Measurements from ENCODE around the gene DDR2.

DDR2 gene

DNA sequence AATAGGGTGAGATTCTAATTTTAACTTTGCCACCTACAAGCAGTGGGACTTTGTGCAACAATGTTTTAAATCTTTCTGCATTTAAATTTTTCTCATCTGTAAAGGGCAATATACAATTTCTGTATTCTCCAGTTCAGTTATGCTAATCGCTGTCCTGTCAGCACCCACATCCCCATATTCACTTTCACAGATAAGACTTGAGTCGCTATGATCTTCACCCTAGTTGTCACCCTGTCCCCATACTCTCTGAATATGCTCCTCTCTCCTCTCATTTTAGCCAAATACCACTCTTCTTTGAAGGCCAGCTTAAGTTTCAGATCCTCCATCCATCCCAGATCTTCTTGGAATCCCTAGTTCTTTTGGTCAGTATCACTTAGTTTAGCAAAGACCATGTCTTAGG, 8.8 kb downstream of the DDR2 start:
- DNase-seq (ENCODE audit: low spot score): no peak
- no peak overlapping the region for H3K27ac Mint-ChIP-seq
- H3K4me1 Mint-ChIP-seq (ENCODE audit: low read depth): no peaks in the 10 kb centered on the region
- H3K9me3 Mint-ChIP-seq: no peaks in the 10 kb centered on the region
- H3K27me3 Mint-ChIP-seq (ENCODE audit: low read depth): peaks cover 5% of the 10 kb centered on the region
- H3K36me3 Mint-ChIP-seq (ENCODE audit: low read depth): no peaks in the 10 kb centered on the region
- H3K4me3 Mint-ChIP-seq: no peak overlapping the region

DNA sequence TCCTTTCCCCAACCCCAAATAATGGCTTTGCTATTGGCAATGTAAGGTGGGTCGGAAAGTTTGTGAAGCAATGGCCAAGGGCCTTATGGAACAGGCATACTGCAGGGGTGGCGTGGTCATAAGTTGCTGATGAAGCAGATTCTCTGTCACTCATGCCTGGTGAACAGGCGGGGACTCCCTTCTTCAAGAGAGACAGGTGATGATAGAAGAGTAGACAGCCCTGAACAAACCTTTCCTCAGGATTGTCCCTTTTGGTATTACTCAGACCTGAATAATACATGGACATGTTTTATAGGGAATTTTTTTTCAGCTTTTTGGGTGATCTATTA, 12.7 kb downstream of the DDR2 start:
- H3K9me3 Mint-ChIP-seq: no peaks in the 10 kb centered on the region
- H3K36me3 Mint-ChIP-seq (ENCODE audit: low read depth): no peaks in the 10 kb centered on the region
- no peak overlapping the region for H3K4me3 Mint-ChIP-seq
- peaks cover 3% of the 10 kb centered on the region for H3K27me3 Mint-ChIP-seq (ENCODE audit: low read depth)
- no peak overlapping the region for H3K27ac Mint-ChIP-seq
- H3K4me1 Mint-ChIP-seq (ENCODE audit: low read depth): no peaks in the 10 kb centered on the region
- DNase-seq (ENCODE audit: low spot score): no peak

DNA sequence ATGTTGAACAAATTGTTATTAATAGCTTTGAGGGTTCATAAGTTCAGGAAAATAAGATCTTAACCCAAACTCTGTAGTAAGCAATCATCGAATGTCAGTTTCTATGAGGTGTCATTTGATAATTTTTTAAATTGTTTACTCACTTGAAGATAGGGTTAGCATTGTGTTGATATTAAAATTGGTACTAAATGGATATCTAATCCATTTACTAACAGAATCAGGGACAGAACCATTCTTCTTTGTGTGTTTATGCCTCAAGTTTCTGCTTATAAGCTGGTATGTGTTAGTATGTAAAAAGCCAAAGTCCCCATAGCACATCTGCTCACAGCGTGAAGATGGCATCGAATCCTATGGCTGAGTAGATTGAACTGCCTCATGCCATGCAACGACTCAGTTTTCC, 13.4 kb downstream of the DDR2 start:
- Mint-ChIP-seq H3K27me3 (ENCODE audit: low read depth) (peaks cover 3% of the 10 kb centered on the region), H3K4me1 (ENCODE audit: low read depth) (no peaks in the 10 kb centered on the region), H3K36me3 (ENCODE audit: low read depth) (no peaks in the 10 kb centered on the region), H3K27ac (no peak overlapping the region), H3K4me3 (no peak overlapping the region), H3K9me3 (no peaks in the 10 kb centered on the region)
- DNase-seq (ENCODE audit: low spot score): no peak

DNA sequence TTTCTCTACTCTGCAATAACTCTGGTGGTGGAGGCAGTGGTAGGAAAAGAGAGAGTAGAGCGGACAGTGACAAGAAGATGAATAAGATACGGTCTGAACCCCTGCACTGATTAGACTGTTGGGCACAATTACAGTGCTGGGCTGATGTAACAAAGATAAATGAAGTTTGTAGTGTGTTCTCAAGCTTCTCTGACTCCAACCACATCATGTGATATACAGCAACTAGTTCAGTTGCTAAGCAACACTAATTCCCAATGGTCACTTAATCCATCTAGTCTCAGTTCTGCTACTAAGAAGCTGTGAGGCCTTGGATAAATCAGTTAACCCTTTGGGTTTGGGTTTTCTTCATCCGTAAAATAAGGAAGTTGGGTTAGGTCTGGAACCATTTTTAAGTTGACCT, 17.3 kb downstream of the DDR2 start:
- no peaks in the 10 kb centered on the region for H3K4me1 Mint-ChIP-seq (ENCODE audit: low read depth)
- H3K4me3 Mint-ChIP-seq: no peak overlapping the region
- no peaks in the 10 kb centered on the region for H3K9me3 Mint-ChIP-seq
- H3K27me3 Mint-ChIP-seq (ENCODE audit: low read depth): peaks cover 6% of the 10 kb centered on the region
- no peak for DNase-seq (ENCODE audit: low spot score)
- no peaks in the 10 kb centered on the region for H3K36me3 Mint-ChIP-seq (ENCODE audit: low read depth)
- no peak overlapping the region for H3K27ac Mint-ChIP-seq

DNA sequence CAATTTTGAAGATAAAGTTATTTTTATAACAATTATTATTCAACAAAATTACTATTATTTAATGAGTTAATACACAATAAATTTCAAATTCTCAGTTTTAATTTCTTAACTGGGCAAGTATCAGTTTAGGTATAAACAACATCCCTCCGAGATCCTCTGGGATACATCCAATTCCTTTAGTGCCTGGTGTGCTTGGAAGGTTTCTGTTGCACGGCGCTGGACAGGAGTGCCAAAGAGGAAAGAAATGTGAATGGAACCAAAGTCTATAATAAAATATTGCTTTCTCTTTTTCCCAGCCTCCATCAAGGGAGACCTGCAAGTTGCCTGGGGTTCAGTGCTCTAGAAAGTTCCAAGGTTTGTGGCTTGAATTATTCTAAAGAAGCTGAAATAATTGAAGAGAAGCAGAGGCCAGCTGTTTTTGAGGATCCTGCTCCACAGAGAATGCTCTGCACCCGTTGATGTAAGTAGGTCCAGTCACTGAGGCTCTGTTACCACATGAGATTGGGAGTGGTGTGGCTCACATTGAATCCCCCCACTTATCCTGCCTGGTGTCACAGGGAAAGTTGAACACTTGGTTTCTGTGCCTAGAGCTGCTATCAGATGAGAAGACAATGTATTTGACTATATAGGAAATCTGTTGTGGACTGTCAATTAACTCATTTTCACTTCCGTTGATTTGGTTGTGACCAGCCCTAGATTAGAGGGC, 22.8 kb downstream of the DDR2 start:
- no peaks in the 10 kb centered on the region for H3K4me1 Mint-ChIP-seq (ENCODE audit: low read depth)

DNA sequence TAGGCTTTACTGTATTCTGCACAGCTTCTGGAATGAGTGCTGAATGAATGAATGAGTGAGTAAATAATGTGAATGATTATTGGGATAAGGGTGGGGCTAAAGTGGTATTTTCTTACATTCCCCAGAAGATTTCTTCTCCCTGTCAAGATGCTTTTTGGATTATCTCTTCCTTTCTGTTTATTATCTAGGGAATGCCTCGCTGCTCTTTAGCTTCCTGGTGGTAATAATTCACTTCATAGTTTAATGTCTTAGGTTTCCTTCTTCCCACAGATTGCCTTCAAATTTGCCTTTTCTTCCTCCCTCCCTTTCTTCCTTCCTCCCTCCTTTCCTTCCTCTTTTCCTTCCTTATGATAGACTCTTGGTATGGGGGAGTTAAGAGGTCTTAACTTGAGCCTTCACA, 24.0 kb downstream of the DDR2 start:
- Mint-ChIP-seq H3K27ac (no peak overlapping the region), H3K36me3 (ENCODE audit: low read depth) (no peaks in the 10 kb centered on the region), H3K4me3 (no peak overlapping the region), H3K9me3 (no peaks in the 10 kb centered on the region), H3K27me3 (ENCODE audit: low read depth) (peaks cover 9% of the 10 kb centered on the region), H3K4me1 (ENCODE audit: low read depth) (no peaks in the 10 kb centered on the region)
- no peak for DNase-seq (ENCODE audit: low spot score)

More for the DNA sequence above, 22.8 kb downstream of the DDR2 start:
- Mint-ChIP-seq H3K4me3 (no peak overlapping the region), H3K27ac (no peak overlapping the region), H3K27me3 (ENCODE audit: low read depth) (peaks cover 10% of the 10 kb centered on the region), H3K36me3 (ENCODE audit: low read depth) (no peaks in the 10 kb centered on the region), H3K9me3 (no peaks in the 10 kb centered on the region)
- no peak for DNase-seq (ENCODE audit: low spot score)

DNA sequence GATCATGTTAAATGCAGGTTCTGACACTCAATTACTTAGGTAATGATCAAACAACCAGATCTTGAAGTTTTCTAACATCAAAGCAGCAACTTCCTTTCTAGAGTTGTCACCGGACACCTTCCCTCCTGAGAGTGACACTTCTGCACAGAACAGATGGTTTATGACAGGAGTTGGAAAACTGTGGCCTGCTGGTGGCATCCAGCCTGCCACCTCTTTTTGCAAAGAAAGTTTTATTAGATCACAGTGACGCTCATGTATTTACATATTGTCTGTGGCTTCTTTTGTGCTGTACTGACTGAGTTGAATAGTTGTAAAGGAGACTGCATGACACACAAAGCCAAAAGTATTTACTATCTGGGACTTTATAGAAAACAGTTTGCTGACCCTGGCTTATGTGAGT, 28.3 kb downstream of the DDR2 start:
- H3K4me3 Mint-ChIP-seq: no peak overlapping the region
- no peaks in the 10 kb centered on the region for H3K36me3 Mint-ChIP-seq (ENCODE audit: low read depth)
- H3K27me3 Mint-ChIP-seq (ENCODE audit: low read depth): peaks cover 12% of the 10 kb centered on the region
- no peak for DNase-seq (ENCODE audit: low spot score)
- no peaks in the 10 kb centered on the region for H3K4me1 Mint-ChIP-seq (ENCODE audit: low read depth)
- H3K27ac Mint-ChIP-seq: no peak overlapping the region
- H3K9me3 Mint-ChIP-seq: no peaks in the 10 kb centered on the region

DNA sequence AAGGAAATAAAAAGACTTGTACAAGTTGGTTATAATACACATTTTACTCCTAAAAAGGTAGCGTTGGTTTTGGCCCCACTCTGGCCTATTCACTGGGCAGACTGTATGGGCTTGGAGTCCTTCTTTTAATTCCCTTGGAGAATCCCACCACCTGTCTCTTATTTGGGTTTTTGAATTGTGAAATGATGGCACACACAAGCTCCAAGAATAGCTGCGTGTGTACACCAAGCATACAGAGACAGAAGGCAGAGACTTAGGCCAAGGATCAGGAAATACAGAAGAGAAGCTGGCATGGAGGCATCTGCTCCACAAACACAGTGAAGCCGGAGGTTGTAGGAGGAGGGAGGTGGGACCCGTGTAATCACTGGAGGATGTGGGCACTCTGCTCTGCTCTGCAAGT, 29.1 kb downstream of the DDR2 start:
- Mint-ChIP-seq H3K27me3 (ENCODE audit: low read depth) (peaks cover 15% of the 10 kb centered on the region), H3K4me3 (no peak overlapping the region), H3K4me1 (ENCODE audit: low read depth) (no peaks in the 10 kb centered on the region), H3K27ac (no peak overlapping the region), H3K36me3 (ENCODE audit: low read depth) (no peaks in the 10 kb centered on the region), H3K9me3 (no peaks in the 10 kb centered on the region)
- DNase-seq (ENCODE audit: low spot score): no peak

DNA sequence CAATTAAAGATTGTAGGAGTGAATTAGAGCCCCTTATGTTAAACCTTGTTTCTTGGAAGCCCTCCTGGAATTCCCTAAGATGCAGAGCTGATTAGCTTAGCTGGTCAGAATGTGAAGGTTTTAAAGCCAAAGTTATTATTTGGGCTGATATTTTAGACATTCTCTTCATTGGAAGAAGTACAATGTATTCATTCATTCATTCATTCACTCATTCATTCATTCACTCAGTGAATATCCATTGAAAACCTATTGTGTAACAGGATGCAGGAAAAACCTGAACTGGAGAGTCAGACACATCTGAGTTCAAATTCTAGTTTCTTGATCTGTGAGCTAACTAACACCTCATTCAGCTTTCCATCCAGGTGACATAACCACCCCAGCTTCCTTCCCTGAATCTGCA, 29.7 kb downstream of the DDR2 start:
- Mint-ChIP-seq H3K4me3 (no peak overlapping the region), H3K36me3 (ENCODE audit: low read depth) (no peaks in the 10 kb centered on the region), H3K9me3 (no peaks in the 10 kb centered on the region), H3K27me3 (ENCODE audit: low read depth) (peaks cover 17% of the 10 kb centered on the region), H3K4me1 (ENCODE audit: low read depth) (no peaks in the 10 kb centered on the region), H3K27ac (no peak overlapping the region)
- no peak for DNase-seq (ENCODE audit: low spot score)

DNA sequence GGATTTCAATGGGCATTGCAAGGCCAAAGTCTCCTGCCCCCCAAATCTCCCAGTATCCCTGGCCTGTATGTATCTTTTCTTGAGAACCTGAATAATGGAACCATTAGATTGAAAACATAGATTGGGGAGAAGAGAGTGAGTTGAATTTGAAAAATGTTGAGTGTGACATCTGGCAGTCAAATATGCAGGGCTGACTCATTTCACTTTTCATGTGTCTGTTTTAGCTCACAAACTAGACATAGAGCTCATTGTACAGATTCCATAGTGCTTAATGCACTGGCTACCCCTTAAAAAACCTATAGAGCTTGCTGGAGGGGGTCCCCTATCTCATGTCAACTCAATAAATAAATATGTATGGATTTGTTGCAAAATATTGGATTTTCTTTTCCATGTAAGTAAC, 30.8 kb downstream of the DDR2 start:
- Mint-ChIP-seq H3K27me3 (ENCODE audit: low read depth) (peaks cover 18% of the 10 kb centered on the region), H3K4me3 (no peak overlapping the region)

DNA sequence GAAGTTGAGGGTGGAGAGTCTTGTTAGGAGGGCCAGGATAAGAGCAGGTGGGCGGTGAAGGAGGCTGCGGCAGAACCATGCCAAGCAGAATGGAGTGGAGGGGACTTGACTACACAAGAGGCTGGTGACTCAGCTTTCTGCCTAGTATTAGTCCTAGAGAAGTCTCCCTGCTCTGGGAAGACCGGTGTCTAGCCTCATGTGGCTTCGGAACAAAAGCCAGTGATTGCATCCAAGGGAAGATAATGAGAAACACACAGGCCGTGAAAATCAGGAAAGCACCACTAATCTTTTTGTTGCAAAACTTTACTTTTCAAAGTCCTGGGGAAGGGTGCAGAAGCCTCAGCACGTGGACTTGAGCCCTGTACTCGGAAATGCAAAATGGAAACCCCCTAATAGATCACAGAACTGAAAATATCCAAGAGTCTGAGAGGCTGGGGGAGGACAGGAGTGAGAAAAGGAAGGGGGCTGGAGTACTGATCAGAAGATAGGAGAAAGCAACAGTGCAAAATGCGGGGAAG, 31.4 kb downstream of the DDR2 start:
- Mint-ChIP-seq H3K27me3 (ENCODE audit: low read depth) (peaks cover 18% of the 10 kb centered on the region), H3K4me1 (ENCODE audit: low read depth) (no peaks in the 10 kb centered on the region), H3K36me3 (ENCODE audit: low read depth) (no peaks in the 10 kb centered on the region), H3K27ac (no peak overlapping the region), H3K9me3 (no peaks in the 10 kb centered on the region), H3K4me3 (no peak overlapping the region)
- no peak for DNase-seq (ENCODE audit: low spot score)

More for the DNA sequence above, 30.8 kb downstream of the DDR2 start:
- no peak for DNase-seq (ENCODE audit: low spot score)
- no peak overlapping the region for H3K27ac Mint-ChIP-seq
- no peaks in the 10 kb centered on the region for H3K9me3 Mint-ChIP-seq
- H3K36me3 Mint-ChIP-seq (ENCODE audit: low read depth): no peaks in the 10 kb centered on the region
- no peaks in the 10 kb centered on the region for H3K4me1 Mint-ChIP-seq (ENCODE audit: low read depth)

DNA sequence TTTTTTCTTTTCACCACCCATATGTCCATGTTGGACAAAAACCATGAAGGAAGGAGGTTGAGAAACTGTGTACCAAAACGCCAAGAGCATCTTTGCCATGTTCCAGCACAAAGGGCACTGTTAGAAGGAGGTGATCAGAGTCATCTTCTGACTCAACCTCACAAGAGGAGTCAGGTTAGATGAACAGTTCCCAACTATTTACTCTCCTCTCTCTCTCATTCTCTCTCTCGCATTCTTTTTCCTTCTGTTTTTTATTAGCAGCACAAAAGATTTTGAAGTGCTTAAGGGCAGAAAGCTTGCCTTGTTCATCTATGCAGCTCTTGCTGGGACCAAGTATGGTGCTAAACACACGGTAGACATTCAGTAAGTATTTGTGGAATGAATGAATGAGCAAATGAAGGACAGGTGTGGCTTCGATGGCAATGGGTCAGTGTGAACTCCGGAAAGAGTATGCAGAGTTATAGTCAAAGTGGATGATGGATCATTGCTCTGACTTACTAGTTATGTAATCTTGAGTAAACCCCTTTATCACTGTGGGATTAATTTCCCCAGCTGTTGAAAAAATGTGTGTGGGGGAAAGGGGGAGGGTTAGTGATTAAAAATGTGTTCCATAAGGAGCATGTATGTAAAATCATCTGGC, 33.9 kb downstream of the DDR2 start:
- H3K9me3 Mint-ChIP-seq: no peaks in the 10 kb centered on the region
- H3K27ac Mint-ChIP-seq: no peak overlapping the region
- H3K4me3 Mint-ChIP-seq: no peak overlapping the region
- peaks cover 13% of the 10 kb centered on the region for H3K27me3 Mint-ChIP-seq (ENCODE audit: low read depth)
- no peak for DNase-seq (ENCODE audit: low spot score)
- no peaks in the 10 kb centered on the region for H3K36me3 Mint-ChIP-seq (ENCODE audit: low read depth)
- H3K4me1 Mint-ChIP-seq (ENCODE audit: low read depth): no peaks in the 10 kb centered on the region

DNA sequence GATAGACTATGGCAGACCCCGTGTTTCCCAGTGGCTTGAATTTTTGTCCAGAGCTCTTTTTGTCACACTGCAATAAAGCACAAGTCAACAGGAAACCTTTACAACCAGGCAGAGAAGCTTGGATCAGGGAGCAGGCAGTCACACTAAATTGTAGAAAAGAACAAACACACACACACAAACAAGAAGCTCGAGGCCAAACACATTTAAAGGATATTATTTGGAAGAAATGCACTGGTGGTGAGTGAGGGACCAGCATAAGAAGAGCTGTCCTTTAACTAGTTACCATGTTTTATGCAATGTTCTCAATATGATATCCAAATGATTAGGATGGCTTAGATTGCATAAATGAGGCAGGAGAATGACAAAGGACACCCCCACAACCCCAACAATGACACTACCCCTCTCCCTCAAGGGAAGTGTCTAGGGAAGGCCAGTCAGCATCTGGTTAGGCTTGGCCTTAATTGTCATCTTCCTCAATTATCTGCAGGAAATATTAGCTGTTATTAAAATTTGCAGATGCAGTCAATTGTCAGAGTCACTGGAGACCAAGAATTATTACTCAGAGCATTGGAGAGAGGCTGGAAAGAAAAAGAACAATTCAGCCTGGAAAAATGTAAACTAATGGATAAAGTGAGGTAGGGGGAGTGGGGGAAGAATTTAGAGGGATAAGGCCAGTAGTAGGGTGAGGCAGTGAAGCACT, 35.3 kb downstream of the DDR2 start:
- H3K27me3 Mint-ChIP-seq (ENCODE audit: low read depth): peaks cover 13% of the 10 kb centered on the region
- H3K4me1 Mint-ChIP-seq (ENCODE audit: low read depth): no peaks in the 10 kb centered on the region
- H3K9me3 Mint-ChIP-seq: no peaks in the 10 kb centered on the region
- no peaks in the 10 kb centered on the region for H3K36me3 Mint-ChIP-seq (ENCODE audit: low read depth)
- no peak overlapping the region for H3K27ac Mint-ChIP-seq
- no peak for DNase-seq (ENCODE audit: low spot score)
- no peak overlapping the region for H3K4me3 Mint-ChIP-seq

DNA sequence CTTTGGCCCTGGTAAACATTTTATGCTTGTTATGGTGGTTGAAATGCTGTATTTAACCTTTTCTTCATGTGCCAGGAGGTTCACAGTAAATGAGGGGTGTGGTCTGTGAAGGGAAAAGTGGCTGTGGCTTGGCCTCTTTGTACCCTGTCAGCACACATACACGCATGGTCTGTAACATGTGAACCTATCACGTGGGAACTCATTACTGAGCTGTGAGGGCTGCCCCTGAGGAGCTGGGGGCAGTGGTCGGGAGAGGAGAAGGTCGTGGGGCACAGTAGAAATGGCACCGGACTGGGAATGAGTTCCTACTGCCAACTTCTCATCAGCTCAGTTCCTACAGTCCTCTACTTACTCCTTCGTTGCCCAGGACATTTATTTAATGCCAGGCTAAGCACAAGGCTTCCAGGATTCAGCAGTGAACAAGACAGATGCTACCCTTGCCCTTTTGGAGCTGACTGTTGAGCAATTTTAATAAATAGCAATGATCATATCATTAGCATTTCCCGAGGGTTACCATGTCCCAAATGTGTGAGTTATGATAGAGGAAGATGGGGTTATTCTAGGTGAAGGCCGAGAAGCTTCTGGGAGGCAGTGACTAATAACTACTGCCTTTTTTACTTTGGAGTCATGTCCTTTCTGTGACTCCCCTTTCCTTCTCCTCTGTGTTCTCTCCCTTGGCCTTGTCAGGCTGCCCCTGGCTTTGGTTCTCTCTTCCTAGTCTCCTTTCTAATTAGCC, 38.8 kb downstream of the DDR2 start:
- no peak overlapping the region for H3K4me3 Mint-ChIP-seq
- DNase-seq (ENCODE audit: low spot score): no peak

More for the DNA sequence above, 38.8 kb downstream of the DDR2 start:
- peaks cover 13% of the 10 kb centered on the region for H3K27me3 Mint-ChIP-seq (ENCODE audit: low read depth)
- H3K4me1 Mint-ChIP-seq (ENCODE audit: low read depth): no peaks in the 10 kb centered on the region
- H3K27ac Mint-ChIP-seq: no peak overlapping the region
- H3K36me3 Mint-ChIP-seq (ENCODE audit: low read depth): no peaks in the 10 kb centered on the region
- H3K9me3 Mint-ChIP-seq: no peaks in the 10 kb centered on the region

Measured in T-helper 2 cell treated with Interferon-gamma antibody and Interleukin-4, amounts not matched to agents 5 μg/mL and 100 μg/mL, for 36 hours (primary cell).